IPS-20b (cell line): ENCODE results near the gene UNC5B.

Source experiments
- H3K27ac ChIP-seq: one replicate; pipeline ENCODE4 v1.5.1; 2013; ENCODE audit warnings: low read length
- H3K27me3 ChIP-seq: 2 replicates; pipeline ENCODE4 v1.6.1; 2013; ENCODE audit warnings: mild to moderate bottlenecking, low read length, inconsistent platforms; ENCODE audit not compliant: insufficient read depth
- H3K36me3 ChIP-seq: 2 replicates; pipeline ENCODE4 v1.6.1; 2013; ENCODE audit warnings: low read depth, mild to moderate bottlenecking, inconsistent platforms, low read length, moderate library complexity; ENCODE audit not compliant: insufficient read depth
- H3K4me1 ChIP-seq: 2 replicates; pipeline ENCODE4 v1.6.1; 2013; ENCODE audit warnings: mild to moderate bottlenecking, control low read depth, inconsistent platforms, low read length, moderate library complexity; ENCODE audit not compliant: insufficient read depth
- H3K4me3 ChIP-seq: 2 replicates; pipeline ENCODE4 v1.5.1; 2013; ENCODE audit warnings: mild to moderate bottlenecking, low read length, inconsistent platforms
- H3K9ac ChIP-seq: 2 replicates; pipeline ENCODE4 v1.6.1; 2013; ENCODE audit warnings: low read depth, mild to moderate bottlenecking, inconsistent platforms, low read length, moderate library complexity
- H3K9me3 ChIP-seq: 2 replicates; pipeline ENCODE4 v1.6.1; 2013; ENCODE audit warnings: mild to moderate bottlenecking, low read depth, low read length, inconsistent platforms; ENCODE audit not compliant: insufficient read depth

Gene UNC5B

DNA sequence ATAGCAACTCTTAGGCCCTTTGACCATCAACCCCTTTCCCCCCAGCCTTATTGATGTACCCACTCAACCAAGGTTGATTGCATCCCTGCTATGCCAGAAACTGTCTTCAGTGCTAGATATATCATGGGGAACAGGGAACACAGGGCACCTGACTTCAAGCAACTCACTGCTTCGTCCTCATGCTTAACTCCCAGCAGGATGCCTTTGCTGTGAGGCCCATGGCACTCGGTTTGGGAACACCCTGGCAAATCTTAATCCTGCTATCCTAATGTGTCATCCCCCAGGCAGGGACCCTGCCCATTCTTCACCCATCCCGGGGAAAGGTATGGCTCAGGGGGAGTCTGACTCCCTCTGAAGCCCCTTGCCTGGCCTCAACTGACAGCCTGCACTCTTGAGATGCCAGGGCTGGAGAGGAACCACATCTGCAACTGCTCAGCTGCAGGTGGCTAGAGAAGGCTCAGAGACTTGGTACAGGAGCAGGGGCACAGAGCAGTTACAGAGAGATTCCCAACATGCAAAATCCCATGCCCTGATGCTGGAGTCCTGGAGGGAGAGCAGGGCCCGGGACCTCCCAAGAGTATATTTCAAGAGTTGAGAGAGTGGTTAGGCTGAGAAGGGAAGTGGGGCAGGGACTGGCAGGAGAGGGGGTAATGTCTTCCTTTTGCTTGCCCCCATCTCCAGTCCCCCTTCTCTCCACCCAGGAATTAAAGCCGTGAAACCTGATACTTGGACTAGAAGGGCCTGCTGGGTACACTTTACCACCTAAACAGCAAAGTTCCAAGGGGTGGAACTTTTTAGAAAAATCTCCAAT lies 2.4 kb upstream of the UNC5B start:
- Histone ChIP-seq H3K4me1 (peaks cover 26% of the 10 kb centered on the region), H3K36me3 (no peaks in the 10 kb centered on the region), H3K9me3 (no peaks in the 10 kb centered on the region), H3K27ac (no peak overlapping the region), H3K4me3 (no peak overlapping the region), H3K9ac (no peak overlapping the region), H3K27me3 (peaks cover 52% of the 10 kb centered on the region)

DNA sequence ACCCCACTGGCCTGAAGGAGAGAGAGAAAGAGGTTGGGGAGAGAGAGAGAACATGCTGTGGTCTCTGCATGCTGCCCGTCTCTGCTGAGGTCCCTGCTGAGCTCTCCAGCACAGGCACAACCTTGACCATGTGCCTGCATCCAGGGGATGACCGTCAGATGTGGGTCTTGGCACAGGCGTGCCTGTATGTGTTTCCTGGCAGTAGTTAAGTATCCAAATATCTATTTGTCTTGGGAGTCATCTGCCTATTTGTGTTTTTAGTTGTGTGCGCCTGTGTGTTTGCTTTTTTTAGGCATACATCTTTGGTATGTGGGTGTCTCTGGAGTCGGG lies 1.9 kb upstream of the UNC5B start:
- H3K36me3 ChIP-seq = no peaks in the 10 kb centered on the region
- H3K9ac ChIP-seq = no peak overlapping the region
- H3K4me1 ChIP-seq = peaks cover 29% of the 10 kb centered on the region
- H3K27me3 ChIP-seq = peaks cover 58% of the 10 kb centered on the region
- no peak overlapping the region for H3K27ac ChIP-seq
- no peaks in the 10 kb centered on the region for H3K9me3 ChIP-seq
- H3K4me3 ChIP-seq = no peak overlapping the region

DNA sequence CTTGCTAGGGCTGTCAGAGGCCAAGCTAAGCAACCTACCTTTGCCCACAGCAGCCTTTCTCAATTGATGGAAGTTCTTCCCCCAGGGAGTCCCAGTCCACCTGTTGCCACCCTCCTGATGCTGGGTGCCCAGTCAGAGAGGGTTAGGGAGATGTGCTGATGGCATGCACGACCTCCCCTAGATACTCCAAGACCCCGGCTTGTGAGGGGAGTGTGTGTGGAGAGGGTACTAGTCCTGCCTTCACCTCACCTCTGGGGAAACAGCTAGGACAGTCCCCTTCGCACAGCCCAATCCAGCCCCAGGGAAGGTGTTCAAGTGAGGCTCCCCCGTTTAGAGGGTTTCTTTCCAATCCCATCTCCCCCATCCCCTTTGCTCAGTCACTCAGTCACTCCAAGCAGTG lies 1.3 kb upstream of the UNC5B start:
- Histone ChIP-seq H3K36me3 (no peaks in the 10 kb centered on the region), H3K27me3 (peaks cover 62% of the 10 kb centered on the region), H3K4me1 (peaks cover 35% of the 10 kb centered on the region), H3K9ac (no peak overlapping the region), H3K9me3 (no peaks in the 10 kb centered on the region), H3K27ac (no peak overlapping the region), H3K4me3 (no peak overlapping the region)

DNA sequence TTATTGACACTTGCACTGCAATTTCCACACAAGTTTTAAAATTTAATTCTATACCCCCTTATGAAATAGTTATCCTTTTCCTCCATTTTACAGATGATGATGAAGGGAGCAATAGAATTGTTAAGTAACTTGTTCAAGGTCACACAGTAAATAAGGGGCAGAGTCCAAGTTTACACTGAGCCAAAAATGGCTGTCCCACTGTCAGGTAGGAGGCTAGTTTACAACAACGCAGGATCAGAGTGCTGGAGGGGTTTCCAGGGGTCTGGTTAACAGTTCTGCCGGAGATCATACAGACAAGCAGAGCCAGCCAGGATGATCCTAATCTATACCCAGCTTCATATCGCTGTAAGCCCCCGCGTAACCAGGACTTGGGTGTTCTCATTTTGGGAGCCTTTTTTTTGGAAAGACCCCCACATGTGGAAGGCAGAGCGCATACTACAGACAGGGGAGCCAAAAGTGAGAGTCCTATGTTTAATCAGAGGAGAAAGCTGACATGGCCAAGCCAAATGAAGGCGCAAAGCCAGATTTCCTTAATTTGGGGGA lies 524 bp upstream of the UNC5B start:
- Histone ChIP-seq H3K36me3 (no peaks in the 10 kb centered on the region), H3K9ac (peak overlapping the region; percentile 73), H3K4me1 (peaks cover 41% of the 10 kb centered on the region), H3K4me3 (peak overlapping the region; percentile 81), H3K27ac (no peak overlapping the region), H3K27me3 (peaks cover 64% of the 10 kb centered on the region), H3K9me3 (no peaks in the 10 kb centered on the region)

DNA sequence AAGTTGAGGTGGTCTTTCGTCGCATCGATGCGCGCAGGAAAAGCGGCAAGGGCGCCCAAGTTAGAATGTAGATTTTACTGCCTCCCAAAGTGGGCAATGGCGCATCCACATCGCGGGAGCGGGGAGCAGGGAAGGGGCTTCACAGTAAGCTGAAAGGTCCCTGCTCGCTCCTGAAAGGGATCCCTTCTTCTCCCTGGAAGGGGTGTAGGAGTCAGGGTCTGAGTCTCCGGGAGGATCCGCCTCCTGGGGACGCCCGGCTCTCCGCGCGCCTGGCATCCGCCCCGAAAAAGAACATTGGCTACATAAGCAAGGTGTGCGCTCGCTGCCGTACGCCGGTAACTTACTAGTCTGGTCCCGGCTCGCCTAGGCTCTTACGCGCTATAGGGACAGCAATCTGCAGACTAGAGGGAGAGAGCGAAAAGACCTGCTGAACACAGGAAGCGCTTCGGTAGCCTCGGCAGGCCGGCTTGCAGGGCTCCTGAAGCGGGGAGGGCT lies 804 bp downstream of the UNC5B start:
- Histone ChIP-seq H3K9me3 (no peaks in the 10 kb centered on the region), H3K9ac (peak overlapping the region; percentile 68; the same call in 1 of the 2 replicates), H3K4me3 (peak overlapping the region; percentile 81), H3K27ac (no peak overlapping the region), H3K36me3 (no peaks in the 10 kb centered on the region), H3K4me1 (peaks cover 44% of the 10 kb centered on the region), H3K27me3 (peaks cover 64% of the 10 kb centered on the region)

DNA sequence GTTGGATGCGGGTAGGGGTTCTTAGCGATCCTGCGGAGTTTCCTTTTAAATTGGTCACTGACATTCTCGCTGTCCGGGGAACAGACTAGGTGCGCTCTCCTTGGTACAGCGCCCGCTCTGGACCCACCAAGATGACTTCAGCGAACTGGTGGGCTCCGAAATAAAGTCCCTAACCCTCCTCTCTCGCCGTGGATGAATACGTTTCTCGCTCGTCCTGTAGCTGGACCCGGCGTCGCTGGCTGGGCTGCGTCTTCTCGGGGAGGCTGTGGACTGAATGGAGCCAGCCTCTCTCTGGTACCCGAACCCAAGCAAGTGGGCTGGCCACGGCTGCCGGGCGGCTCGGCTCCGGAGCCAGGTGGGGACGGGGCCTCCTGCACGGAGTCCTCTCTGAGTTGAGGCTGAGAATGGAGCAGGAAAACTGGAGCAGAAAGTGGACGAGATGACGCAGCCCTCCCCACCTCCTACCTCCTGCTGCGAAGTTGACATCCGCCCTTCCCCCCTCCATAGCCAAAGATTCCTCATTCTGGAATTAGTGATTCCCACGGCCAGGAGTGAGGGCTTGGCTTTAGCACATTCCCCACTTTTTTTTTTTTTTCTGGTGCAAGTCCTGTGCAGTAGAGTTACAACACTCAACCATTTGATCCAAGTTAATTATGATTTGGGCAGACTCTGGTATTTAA lies 1.5 kb downstream of the UNC5B start:
- peaks cover 70% of the 10 kb centered on the region for H3K27me3 ChIP-seq
- no peak overlapping the region; the same call in 1 of the 2 replicates for H3K9ac ChIP-seq
- no peak overlapping the region for H3K27ac ChIP-seq
- peaks cover 51% of the 10 kb centered on the region for H3K4me1 ChIP-seq
- H3K36me3 ChIP-seq = no peaks in the 10 kb centered on the region
- H3K9me3 ChIP-seq = no peaks in the 10 kb centered on the region
- H3K4me3 ChIP-seq = peak overlapping the region; percentile 81

DNA sequence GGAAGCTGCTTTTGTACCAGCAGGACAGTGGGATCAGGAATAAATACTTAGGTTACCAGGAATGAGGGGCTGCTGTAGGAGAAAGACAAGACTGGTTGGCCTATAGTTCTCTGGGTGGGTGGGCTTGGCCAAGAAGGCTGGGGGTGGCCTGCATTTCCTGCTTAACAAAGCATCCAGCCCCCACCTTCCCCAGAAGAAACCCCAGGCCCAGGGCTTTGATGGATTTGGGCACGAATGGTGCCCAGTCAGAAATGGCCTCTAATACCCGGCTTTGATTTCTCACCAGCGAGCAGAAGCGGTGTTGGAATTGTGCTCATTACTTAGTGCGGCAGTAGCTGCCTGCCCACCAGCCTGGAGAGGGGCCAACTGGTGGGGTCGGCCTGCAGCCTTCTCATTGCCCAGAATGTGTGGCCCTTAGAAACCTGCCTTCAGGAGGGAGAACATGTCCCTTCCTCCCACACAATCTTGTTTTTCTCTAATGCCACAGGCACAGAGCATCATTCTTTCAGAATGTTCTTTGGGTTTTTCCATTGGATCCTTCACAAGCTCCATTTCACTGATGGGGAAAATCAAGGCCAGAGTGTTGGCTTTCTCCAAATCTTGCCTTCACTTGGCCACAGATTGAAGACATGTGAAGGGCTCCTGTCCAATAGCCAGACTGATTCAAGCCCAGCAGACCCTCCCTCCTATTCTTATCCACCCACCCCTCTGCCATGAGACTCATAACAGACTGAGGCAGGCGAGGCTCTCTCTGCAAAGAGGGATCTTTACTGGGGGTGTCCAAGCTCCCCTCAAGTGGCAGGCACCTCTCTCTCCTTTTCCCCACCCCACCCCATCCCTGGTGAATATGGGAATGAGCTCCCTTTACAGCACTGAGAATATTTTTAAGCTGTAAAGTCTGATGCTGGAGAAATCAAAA lies 2.5 kb downstream of the UNC5B start:
- Histone ChIP-seq H3K27me3 (peaks cover 64% of the 10 kb centered on the region), H3K4me3 (peak overlapping the region; percentile 81; the same call in 1 of the 2 replicates), H3K36me3 (no peaks in the 10 kb centered on the region), H3K9ac (no peak overlapping the region; the same call in 1 of the 2 replicates), H3K4me1 (peaks cover 45% of the 10 kb centered on the region), H3K9me3 (no peaks in the 10 kb centered on the region), H3K27ac (no peak overlapping the region)

DNA sequence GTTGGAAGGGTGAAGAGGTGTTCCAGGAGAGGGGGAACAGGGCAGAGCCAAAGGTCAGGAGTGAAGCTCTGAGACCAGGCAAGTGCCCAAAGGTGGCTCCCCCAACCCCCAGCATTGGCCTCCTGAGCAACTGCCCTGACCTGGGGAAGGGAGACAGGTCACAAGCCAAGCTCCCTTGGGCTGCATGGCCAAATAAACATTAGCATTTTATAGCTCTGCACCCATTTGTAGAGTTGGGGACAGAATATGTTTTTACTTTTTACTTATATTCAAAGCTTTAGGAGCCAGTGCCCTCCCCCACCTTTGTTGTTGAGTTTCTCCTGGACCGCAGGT lies 4.0 kb downstream of the UNC5B start:
- peak overlapping the region; percentile 75; the same call in 1 of the 2 replicates for H3K9ac ChIP-seq
- H3K9me3 ChIP-seq = no peaks in the 10 kb centered on the region
- H3K27me3 ChIP-seq = peaks cover 50% of the 10 kb centered on the region
- peak overlapping the region; percentile 81; the same call in 1 of the 2 replicates for H3K4me3 ChIP-seq
- H3K36me3 ChIP-seq = no peaks in the 10 kb centered on the region
- H3K27ac ChIP-seq = no peak overlapping the region
- H3K4me1 ChIP-seq = peaks cover 45% of the 10 kb centered on the region

DNA sequence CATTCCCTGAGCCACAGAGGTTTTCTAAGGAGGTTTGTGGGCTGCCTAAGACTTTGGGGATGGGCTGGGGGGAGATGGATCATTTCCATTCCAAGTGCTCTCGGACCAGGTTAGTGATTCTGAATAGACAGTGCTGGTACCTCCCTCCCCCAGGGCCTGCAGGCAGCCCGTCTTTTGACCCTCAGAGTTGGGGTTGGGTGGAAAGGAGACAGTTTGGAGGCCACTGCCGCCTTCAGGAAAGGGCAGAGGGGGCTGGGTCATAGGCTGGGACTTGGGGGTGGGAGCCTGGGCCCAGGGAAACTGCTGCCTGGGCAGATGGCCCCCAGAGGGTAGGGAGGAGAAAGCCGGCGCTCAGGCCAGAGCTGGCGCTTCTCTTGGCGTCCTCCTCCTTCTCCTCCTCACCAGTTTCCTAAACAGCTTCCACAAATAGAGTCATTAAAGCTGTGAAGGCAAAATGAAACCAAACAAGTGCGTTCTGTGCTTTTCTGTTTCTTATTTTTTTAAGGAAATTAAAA lies 4.4 kb downstream of the UNC5B start:
- Histone ChIP-seq H3K27ac (peak overlapping the region; percentile 38), H3K36me3 (no peaks in the 10 kb centered on the region), H3K4me3 (peak overlapping the region; percentile 81; the same call in 1 of the 2 replicates), H3K9me3 (no peaks in the 10 kb centered on the region), H3K4me1 (peaks cover 45% of the 10 kb centered on the region), H3K27me3 (peaks cover 45% of the 10 kb centered on the region), H3K9ac (peak overlapping the region; percentile 75; the same call in 1 of the 2 replicates)

DNA sequence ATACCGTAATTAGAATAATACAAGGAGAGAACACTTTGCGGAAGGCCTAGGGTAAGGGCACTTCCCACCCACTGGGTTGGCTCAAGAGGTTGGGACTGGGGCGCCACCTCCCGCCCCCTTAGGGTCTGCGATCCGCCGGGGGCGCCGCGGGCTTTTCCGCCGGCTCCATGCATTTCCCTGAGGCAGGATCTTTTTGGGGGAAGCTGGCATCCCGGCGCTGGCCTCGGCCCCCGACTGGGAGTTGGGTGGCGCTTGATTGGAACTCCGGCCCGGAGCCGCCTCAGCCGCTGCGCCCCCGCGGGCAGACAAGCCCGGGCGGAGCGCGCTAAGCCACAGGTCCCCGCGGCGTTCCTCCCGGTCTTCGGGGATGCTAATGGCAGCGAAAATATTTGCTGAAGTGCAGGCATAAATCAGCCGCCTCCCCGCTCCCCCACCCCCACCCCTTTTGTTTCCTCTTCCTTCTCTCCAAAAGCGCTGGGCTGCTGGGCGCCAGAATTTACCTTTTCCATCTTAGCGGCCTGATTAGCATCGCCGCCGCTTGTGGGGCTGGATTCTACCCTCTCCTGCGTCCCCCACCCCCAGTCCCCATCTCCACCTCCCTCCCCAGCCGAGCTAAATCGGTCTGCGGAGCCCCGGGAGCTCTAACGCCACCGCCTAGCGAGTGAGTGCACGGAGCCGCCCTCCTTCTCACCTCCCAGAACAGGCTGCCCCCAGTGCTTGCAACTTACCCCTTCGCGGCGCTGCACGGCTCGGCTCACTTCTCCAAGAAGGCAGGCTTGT lies 5.1 kb downstream of the UNC5B start:
- H3K9me3 ChIP-seq = no peaks in the 10 kb centered on the region
- peak overlapping the region; percentile 75; the same call in 1 of the 2 replicates for H3K9ac ChIP-seq
- H3K27ac ChIP-seq = peak overlapping the region; percentile 38
- H3K36me3 ChIP-seq = no peaks in the 10 kb centered on the region
- peak overlapping the region; percentile 81 for H3K4me3 ChIP-seq
- peaks cover 47% of the 10 kb centered on the region for H3K4me1 ChIP-seq
- peaks cover 41% of the 10 kb centered on the region for H3K27me3 ChIP-seq
